GM23338 (cell line): Measurements from ENCODE around the gene RNF150. TPM values are rescaled to one million over a fixed set of nuclear protein-coding genes. Genes with fewer than 3 reads are reported as not detected.
A peak's percentile ranks its signal among the peaks of the same experiment; 100 is the strongest.

Source experiments
- ATAC-seq: fragments of 200-7000 bp; cut with Tn5 transposase; 3 replicates; pipeline ENCODE4 v1.9.1; 2020
- DNase-seq: peaks from one replicate; pipeline ENCODE4 v3.0.0-alpha.2; 2015; ENCODE audit warnings: low spot score
- H2AFZ ChIP-seq: fragments of 200-600 bp; sonication (generic); 2 replicates; pipeline ENCODE4 v1.8.0; 2016; ENCODE audit warnings: antibody characterized with exemption, mild to moderate bottlenecking, moderate library complexity
- H3F3A ChIP-seq: fragments of 200-600 bp; sonication (generic); replicated peaks from 2 replicates; pipeline ENCODE4 v1.8.0; 2017; ENCODE audit warnings: antibody characterized with exemption, mixed run types, low read depth
- H3K27ac ChIP-seq: fragments of 200-600 bp; sonication (generic); 2 replicates; pipeline ENCODE4 v1.6.1; 2016; ENCODE audit warnings: low read depth
- H3K27me3 ChIP-seq: fragments of 200-600 bp; sonication (generic); 2 replicates; pipeline ENCODE4 v1.8.0; 2016; ENCODE audit warnings: mild to moderate bottlenecking, mixed run types, moderate library complexity; ENCODE audit not compliant: insufficient read depth
- H3K36me3 ChIP-seq: fragments of 200-600 bp; sonication (generic); 2 replicates; pipeline ENCODE4 v1.8.0; 2016; ENCODE audit warnings: mild to moderate bottlenecking; ENCODE audit not compliant: insufficient read depth
- H3K4me1 ChIP-seq: fragments of 200-600 bp; sonication (generic); 2 replicates; pipeline ENCODE4 v1.8.0; 2016; ENCODE audit warnings: mild to moderate bottlenecking, moderate library complexity; ENCODE audit not compliant: insufficient read depth
- H3K4me2 ChIP-seq: fragments of 200-600 bp; sonication (generic); 2 replicates; pipeline ENCODE4 v1.7.1; 2017; ENCODE audit warnings: mixed run types
- H3K4me3 ChIP-seq: fragments of 200-600 bp; sonication (generic); 2 replicates; pipeline ENCODE4 v1.6.1; 2016; ENCODE audit warnings: mixed run types
- H3K79me2 ChIP-seq: fragments of 200-600 bp; sonication (generic); replicated peaks from 2 replicates; pipeline ENCODE4 v1.8.0; 2017; ENCODE audit warnings: mild to moderate bottlenecking; ENCODE audit not compliant: insufficient read depth
- H3K9me2 ChIP-seq: fragments of 200-600 bp; sonication (generic); 2 replicates; pipeline ENCODE4 v1.8.0; 2017; ENCODE audit not compliant: insufficient read depth
- H4K20me1 ChIP-seq: fragments of 200-600 bp; sonication (generic); replicated peaks from 2 replicates; pipeline ENCODE4 v1.8.0; 2017; ENCODE audit warnings: mild to moderate bottlenecking; ENCODE audit not compliant: insufficient read depth
- H3K27ac Mint-ChIP-seq: 2 replicates; pipeline ENCODE4 v1.8.0; 2020; ENCODE audit warnings: inconsistent platforms, mild to moderate bottlenecking, moderate library complexity, mixed read lengths
- H3K27me3 Mint-ChIP-seq: 3 replicates; pipeline ENCODE4 v1.8.0; 2022; ENCODE audit warnings: low read depth, mild to moderate bottlenecking, moderate library complexity, mixed read lengths, inconsistent platforms; ENCODE audit not compliant: insufficient read depth, poor library complexity
- H3K36me3 Mint-ChIP-seq: 3 replicates; pipeline ENCODE4 v1.8.0; 2021; ENCODE audit warnings: low read depth, mild to moderate bottlenecking, inconsistent platforms, moderate library complexity, mixed read lengths
- H3K4me1 Mint-ChIP-seq: 3 replicates; pipeline ENCODE4 v1.8.0; 2020; ENCODE audit warnings: mild to moderate bottlenecking, inconsistent platforms, mixed read lengths
- H3K4me3 Mint-ChIP-seq: 3 replicates; pipeline ENCODE4 v1.8.0; 2021; ENCODE audit warnings: moderate library complexity, mild to moderate bottlenecking, inconsistent platforms, mixed read lengths
- H3K9me3 Mint-ChIP-seq: 3 replicates; pipeline ENCODE4 v1.8.0; 2020; ENCODE audit warnings: moderate library complexity, mild to moderate bottlenecking, inconsistent platforms, mixed read lengths
- CREB1 ChIP-seq: fragments of 250-450 bp; sonication (Bioruptor Pico); IDR thresholded peaks from 2 replicates; pipeline ENCODE4 v1.5.0; 2020; ENCODE audit warnings: low read depth, mild to moderate bottlenecking, moderate library complexity
- CTCF ChIP-seq, 2 experiments: fragments of 200-600 bp in 1 of 2; sonication (generic) in 1 of 2; conservative IDR thresholded peaks; 2 replicates each; pipeline versions ENCODE4 v1.5.1 to v1.6.1; 2016 to 2017; ENCODE audit warnings: antibody characterized with exemption in 2 of 2, low read depth in 2 of 2, mild to moderate bottlenecking in 2 of 2, moderate library complexity in 1 of 2
- EZH2phosphoT487 ChIP-seq: fragments of 200-600 bp; sonication (generic); IDR thresholded peaks from one replicate; pipeline ENCODE4 v1.8.1; 2018; ENCODE audit warnings: antibody characterized with exemption; ENCODE audit not compliant: unreplicated experiment
- NANOG ChIP-seq: IDR thresholded peaks from 2 replicates; pipeline ENCODE4 v1.6.1; 2016; ENCODE audit warnings: antibody characterized with exemption, borderline replicate concordance
- POLR2AphosphoS5 ChIP-seq: IDR thresholded peaks from 2 replicates; pipeline ENCODE4 v1.6.1; 2016; ENCODE audit warnings: antibody characterized with exemption, low read depth
- REST ChIP-seq: IDR thresholded peaks from one replicate; pipeline ENCODE4 v1.6.1; 2018; ENCODE audit warnings: antibody characterized with exemption; ENCODE audit not compliant: unreplicated experiment
- STAT1 ChIP-seq: IDR thresholded peaks from one replicate; pipeline ENCODE4 v1.6.1; 2016; ENCODE audit warnings: antibody characterized with exemption; ENCODE audit not compliant: unreplicated experiment
- ZNF114 ChIP-seq: fragments of 250-450 bp; sonication (Bioruptor Pico); IDR thresholded peaks from 2 replicates; pipeline ENCODE4 v1.5.0; 2020; ENCODE audit warnings: mild to moderate bottlenecking, moderate library complexity
- polyA plus RNA-seq: library from polyadenylated mRNA; unstranded; fragments of >200 nt; fragmentation: Nextera tagmentation; extraction: Ambion mirVana; gene quantifications from 2 replicates; pipeline ENCODE4 v1.2.1, GENCODE V29; 2016
- total RNA-seq: library from RNA; depleted of rRNA; stranded (reverse); fragments of >200 nt; shearing (Covaris generic); gene quantifications from 2 replicates; pipeline ENCODE4 v1.2.3, GENCODE V29; 2014

RNF150 gene
- total and polyA plus RNA-seq, 2 experiments from 2014 or later, result 1.3 to 6.1 TPM

GRCh38 chr4:140904904-140905303, 228.4 kb downstream of the RNF150 start:
- H3F3A ChIP-seq, result no peaks in the 10 kb centered on the region
- H2AFZ ChIP-seq, result no peak overlapping the region
- no peak overlapping the region for H3K4me3 ChIP-seq
- no peak overlapping the region for H3K4me3 Mint-ChIP-seq
- H3K4me1 ChIP-seq, result no peaks in the 10 kb centered on the region
- no peaks in the 10 kb centered on the region for H3K36me3 Mint-ChIP-seq
- H3K36me3 ChIP-seq, result no peaks in the 10 kb centered on the region
- no peaks in the 10 kb centered on the region for H3K27me3 ChIP-seq
- H3K4me2 ChIP-seq, result no peak overlapping the region
- no peak overlapping the region for H3K27ac ChIP-seq
- no peak for DNase-seq
- H3K27me3 Mint-ChIP-seq, result no peaks in the 10 kb centered on the region
- no peaks in the 10 kb centered on the region; the same call in 2 of the 3 replicates for H3K9me3 Mint-ChIP-seq
- TF ChIP-seq EZH2phosphoT487, result no peak
- TF ChIP-seq STAT1, result no peak
- no peaks in the 10 kb centered on the region for H3K79me2 ChIP-seq
- H3K4me1 Mint-ChIP-seq, result 0 out of 3 replicates have a peak, but pooled peaks cover 3% of the 10 kb centered on the region
- H4K20me1 ChIP-seq, result no peaks in the 10 kb centered on the region
- H3K27ac Mint-ChIP-seq, result no peak overlapping the region
- no peak for ATAC-seq
- no peaks in the 10 kb centered on the region for H3K9me2 ChIP-seq

- TF ChIP-seq CTCF (conservative IDR thresholded peaks at IDR 0.05; ENCODE audit: low read depth in 2 of 2), result 0 out of 4 replicates have a peak, but pooled peaks of 1 of the 2 experiments have one; percentile 11
- TF ChIP-seq STAT1, result no peak
- H3K9me2 ChIP-seq, result no peaks in the 10 kb centered on the region
- no peak overlapping the region for H3K27ac ChIP-seq
- no peaks in the 10 kb centered on the region for H3K79me2 ChIP-seq
- no peaks in the 10 kb centered on the region for H3K36me3 ChIP-seq
- no peak overlapping the region for H3K4me3 ChIP-seq
- H3K27me3 Mint-ChIP-seq, result no peaks in the 10 kb centered on the region
- no peaks in the 10 kb centered on the region; the same call in 2 of the 3 replicates for H3K9me3 Mint-ChIP-seq
- H4K20me1 ChIP-seq, result no peaks in the 10 kb centered on the region
- no peaks in the 10 kb centered on the region for H3K4me1 ChIP-seq
- no peaks in the 10 kb centered on the region for H3F3A ChIP-seq
- H3K27ac Mint-ChIP-seq, result no peak overlapping the region; the same call in 1 of the 2 replicates
- H3K4me1 Mint-ChIP-seq, result 0 out of 3 replicates have a peak, but pooled peaks cover 3% of the 10 kb centered on the region
- no peak overlapping the region for H2AFZ ChIP-seq
- H3K4me3 Mint-ChIP-seq, result no peak overlapping the region
- H3K4me2 ChIP-seq, result no peak overlapping the region
- no peak for DNase-seq
- no peaks in the 10 kb centered on the region for H3K27me3 ChIP-seq
- H3K36me3 Mint-ChIP-seq, result no peaks in the 10 kb centered on the region
- ATAC-seq, result no peak
Measured at GRCh38 chr4:140903522-140904475, 229.5 kb downstream of the RNF150 start.

GRCh38 chr4:140901736-140902336, 231.4 kb downstream of the RNF150 start:
- no peaks in the 10 kb centered on the region for H3K4me1 ChIP-seq
- H3K27ac ChIP-seq, result no peak overlapping the region
- no peaks in the 10 kb centered on the region for H3F3A ChIP-seq
- H3K27me3 Mint-ChIP-seq, result no peaks in the 10 kb centered on the region
- H3K9me3 Mint-ChIP-seq, result no peaks in the 10 kb centered on the region; the same call in 2 of the 3 replicates
- H3K27me3 ChIP-seq, result no peaks in the 10 kb centered on the region
- no peaks in the 10 kb centered on the region for H3K36me3 Mint-ChIP-seq
- H3K4me3 Mint-ChIP-seq, result no peak overlapping the region
- H3K27ac Mint-ChIP-seq, result no peak overlapping the region
- no peaks in the 10 kb centered on the region for H4K20me1 ChIP-seq
- 0 out of 3 replicates have a peak, but pooled peaks cover 3% of the 10 kb centered on the region for H3K4me1 Mint-ChIP-seq
- no peaks in the 10 kb centered on the region for H3K79me2 ChIP-seq
- ATAC-seq, result no peak
- no peak overlapping the region for H3K4me2 ChIP-seq
- H2AFZ ChIP-seq, result no peak overlapping the region
- no peak for DNase-seq
- H3K36me3 ChIP-seq, result no peaks in the 10 kb centered on the region
- no peak overlapping the region for H3K4me3 ChIP-seq
- H3K9me2 ChIP-seq, result no peaks in the 10 kb centered on the region
- TF ChIP-seq NANOG, result no peak
- no peak for TF ChIP-seq CREB1
- TF ChIP-seq POLR2AphosphoS5, result no peak
- TF ChIP-seq REST, result no peak
- TF ChIP-seq ZNF114, result no peak
- TF ChIP-seq CTCF (conservative IDR thresholded peaks at IDR 0.05; ENCODE audit: low read depth in 2 of 2), result no peak
